NOMO-1 (cell line): ENCODE results near the gene RGS1.

Experiments used
- DNase-seq, 2 experiments: peaks; one replicate each; lab custom pipeline; 2025; ENCODE audit not compliant: unreplicated experiment in 2 of 2; lab: John Stamatoyannopoulos, UW

Gene RGS1

DNA sequence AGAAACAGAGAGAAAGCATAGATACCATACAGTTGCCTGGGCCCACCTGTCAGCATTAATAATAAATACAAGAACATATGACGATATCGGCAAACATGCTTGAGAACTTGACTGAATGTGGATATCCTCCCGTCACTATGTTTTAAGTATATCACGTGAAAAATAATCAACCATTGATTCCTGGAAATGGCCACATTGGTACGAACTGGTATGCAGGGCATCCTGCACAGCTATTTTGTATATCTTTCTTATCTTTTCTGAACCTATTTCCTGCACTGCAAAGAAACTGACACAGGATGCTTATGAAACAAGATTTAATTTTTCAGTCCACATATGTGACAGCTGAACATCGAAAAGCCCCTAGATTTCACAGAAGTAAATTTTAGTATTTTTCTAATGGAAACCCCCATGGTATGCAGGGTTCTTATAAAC is 22.8 kb upstream of the RGS1 start:
- DNase-seq = no peak

DNA sequence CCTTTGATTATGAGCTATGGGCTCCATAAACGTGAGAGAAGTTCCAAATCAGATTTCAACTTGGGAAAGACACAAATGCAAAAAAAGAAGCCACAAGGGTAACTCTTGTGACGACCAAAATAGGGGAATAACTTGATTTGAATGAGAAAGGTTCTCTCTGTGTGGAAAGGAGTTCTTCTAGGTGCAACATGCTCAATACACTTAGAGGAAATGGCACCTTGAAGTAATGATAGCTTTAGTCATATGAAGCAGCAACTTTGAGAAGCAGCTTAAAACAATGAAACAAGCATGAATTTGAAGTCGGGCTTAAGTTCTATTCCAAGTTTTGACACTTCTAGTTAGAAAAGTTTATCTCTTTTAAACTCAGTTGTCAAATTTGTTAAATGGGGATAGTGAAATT is 21.8 kb upstream of the RGS1 start:
- DNase-seq = no peak

DNA sequence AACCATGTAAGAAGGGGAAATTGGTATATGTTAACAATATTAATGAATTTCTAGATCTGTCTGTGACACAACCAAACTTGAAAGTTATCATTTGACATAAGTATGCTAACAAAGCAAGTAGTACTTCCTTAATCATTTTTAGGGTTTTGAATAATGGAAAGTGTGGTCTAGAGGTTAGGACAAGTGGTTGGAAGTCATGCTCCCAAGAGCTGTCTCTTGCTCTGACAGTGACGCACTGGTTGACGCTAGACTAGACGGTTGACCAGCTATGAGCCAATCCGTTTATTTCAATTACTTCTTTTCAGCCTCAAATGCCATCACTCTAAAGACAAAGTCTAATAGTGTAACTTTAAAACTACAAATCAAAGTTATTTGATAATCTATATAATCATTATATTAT is 20.7 kb upstream of the RGS1 start:
- peak in 1 of 2 experiments; percentile 27 for DNase-seq

DNA sequence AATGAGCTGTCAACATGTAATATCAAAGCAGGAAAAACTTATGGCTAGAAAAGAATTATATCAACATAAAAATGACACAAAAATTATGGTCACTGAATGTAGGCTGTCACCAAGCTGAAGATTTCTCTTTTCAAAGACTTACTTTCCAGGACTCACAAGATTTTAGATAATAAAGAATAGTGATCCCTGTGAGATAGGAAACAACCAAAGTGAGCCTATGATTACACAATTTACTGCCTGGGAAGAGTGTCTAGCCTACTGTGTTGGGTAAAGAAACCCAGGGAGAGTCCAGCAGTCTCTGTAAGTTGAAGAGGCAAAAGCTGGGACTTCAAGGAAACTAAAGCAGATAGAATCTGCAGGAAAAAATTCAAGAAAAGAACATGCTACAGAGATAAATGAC is 20.2 kb upstream of the RGS1 start:
- no peak for DNase-seq

DNA sequence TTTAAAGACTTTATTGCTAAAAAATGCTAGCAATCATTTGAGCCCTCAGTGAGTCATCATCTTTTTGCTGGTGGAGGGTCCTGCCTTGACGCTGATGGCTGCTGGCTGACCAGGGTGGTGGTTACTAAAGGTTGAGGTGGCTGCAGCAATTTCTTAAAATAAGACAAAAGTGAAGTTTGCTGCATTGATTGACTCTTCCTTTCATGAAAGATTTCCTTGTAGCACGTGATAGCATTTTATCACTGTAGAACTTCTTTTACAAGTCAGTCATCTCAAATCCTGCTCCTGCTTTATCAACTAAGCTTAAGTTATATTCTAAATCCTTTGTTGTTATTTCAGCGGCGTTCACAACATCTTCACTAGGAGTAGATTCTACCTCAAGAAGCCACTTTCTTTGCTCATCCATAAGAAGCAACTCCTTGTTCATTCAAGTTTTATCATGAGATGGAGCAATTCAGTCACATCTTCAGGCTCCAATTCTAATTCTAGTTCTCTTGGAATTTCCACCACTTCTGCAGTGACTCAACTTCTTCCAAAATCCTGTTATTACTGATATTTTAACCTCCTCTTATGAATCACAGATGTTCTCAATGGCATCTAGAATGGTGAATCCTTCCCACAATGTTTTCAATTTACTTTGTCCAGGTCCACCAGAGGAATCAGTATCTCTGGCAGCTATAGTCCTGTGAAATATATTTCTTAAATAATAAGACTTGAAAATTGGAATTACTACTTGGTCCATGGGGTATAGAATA is 17.6 kb upstream of the RGS1 start:
- DNase-seq = no peak

DNA sequence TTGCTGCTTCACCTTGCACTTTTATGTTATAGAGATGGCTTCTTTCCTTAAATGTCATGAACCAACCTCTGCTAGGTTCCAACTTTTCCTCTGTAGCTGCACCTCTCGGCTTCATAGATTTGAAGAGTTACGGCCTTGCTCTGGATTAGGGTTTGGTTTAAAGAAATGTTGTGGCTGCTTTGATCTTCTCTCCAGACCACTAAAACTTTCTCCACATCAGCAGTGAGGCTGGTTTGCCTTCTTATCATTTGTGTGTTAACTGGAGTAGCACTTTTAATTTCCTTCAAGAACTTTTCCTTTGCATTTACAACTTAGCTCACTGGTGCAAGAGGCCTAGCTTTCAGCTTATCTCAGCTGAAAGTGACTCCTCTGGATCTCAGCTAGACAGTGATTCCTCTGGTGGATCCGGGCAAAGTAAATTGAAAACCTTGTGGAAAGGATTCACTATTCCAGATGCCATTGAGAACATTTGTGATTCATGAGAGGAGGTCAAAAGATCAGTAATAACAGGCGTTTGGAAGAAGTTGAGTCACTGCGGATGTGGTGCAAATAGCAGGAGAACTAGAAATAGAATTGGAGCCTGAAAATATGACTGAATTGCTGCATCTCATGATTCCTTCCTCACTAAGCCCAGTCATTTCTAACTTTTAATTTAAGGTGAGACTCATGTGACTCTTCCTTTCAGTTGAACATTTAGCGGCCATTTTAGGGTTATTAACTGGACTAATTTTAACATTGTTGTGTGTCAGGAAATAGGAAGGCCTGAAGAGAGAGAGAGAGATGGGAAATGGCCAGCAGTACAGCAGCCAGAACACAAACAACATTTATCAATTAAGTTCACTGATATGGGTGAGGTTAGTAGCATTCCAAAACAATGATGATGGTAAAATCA is 16.2 kb upstream of the RGS1 start:
- DNase-seq = peak; percentile 61 to 71

DNA sequence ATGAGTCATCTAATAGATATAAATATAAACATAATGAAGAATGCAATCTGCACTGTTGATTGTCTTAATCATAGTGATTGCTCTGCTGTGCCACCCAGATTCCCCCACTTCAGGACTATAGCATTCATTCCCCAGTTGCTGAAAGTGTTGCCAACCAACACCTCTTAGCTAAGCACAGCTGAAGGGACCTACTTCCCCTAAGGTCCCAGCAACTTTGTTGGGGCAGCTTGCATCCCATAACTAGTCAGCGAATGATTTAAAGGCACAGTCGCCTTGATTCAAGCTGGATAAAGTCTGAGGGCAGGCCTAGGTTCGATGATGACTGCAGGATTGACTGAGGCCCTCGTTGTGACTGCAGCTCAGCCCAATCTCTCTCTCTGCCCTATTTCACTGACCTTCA is 14.3 kb upstream of the RGS1 start:
- peak in 1 of 2 experiments; percentile 9 for DNase-seq

DNA sequence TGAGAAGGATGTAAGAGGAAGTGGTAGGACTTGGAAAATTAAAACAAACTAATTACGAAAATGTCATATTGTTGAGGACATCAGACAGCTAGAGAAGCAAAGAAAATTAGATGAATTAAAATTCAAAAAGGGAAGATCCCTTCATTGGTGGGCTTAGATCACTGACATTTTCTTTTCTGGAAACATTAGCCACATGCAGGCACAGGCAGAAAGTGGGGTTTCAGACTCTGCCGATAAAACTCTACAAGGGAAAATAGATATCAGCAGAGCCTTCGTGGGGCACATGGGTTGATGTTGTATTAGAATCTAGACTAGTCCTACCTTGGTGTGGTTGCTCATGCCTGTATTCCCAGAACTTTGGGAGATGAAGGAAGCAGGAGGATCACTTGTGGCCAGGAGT is 12.4 kb upstream of the RGS1 start:
- DNase-seq = no peak

DNA sequence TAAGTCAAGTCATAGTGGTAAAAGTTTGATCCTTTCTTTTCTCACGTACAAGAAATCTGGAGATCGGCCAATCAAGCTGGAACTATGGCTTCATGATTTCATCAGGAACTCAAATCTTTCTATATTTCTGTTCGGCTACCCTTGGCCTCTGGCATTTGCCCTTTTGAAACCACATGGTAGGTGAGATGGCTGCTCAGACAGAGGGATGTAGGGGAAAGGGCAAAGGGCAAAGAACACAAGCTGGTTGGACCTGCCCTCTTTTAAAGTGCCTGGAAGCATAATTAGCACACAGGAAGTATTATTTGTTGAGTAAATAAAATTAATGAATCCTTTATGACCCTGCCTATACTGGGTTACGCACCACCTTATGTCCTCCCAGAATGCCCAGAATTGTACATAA is 11.5 kb upstream of the RGS1 start:
- no peak for DNase-seq

DNA sequence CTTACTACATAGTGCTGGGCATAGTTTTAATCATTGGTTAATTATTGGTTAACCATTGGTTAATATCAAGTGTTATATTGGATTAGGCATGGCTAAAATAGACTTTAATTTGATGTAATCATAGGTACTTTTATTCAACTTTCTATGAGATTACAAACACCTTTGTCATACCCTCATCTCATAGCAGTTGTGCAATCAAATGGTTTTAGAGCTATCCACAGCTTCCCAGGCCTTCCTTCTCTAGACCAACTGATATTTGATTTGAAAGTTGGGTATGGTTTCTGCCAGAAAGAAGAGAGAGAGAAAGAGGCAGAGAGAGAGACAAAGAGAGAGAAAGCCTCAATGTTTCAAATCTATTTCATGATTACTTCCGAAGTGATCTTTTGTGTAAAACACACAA is 9.6 kb upstream of the RGS1 start:
- peak in 1 of 2 experiments; percentile 5 for DNase-seq

DNA sequence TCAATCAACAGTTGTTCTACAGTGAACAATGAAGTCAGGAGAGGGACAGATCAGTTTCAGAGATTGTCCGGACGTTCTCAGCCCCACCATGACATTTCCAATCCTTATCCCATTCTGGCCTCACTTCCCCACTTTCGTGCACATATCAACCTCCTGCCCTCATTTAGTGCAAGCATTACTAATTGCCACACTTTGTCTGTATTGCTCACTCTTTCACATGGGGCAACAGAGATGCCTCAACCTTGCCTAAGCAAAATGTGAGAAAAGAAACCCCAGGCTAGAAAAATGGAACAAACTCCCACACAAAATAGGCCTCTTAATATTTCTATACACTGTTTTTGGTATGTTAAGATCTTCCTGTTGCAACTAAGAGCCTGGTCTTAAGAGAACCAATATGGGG is 8.9 kb upstream of the RGS1 start:
- no peak for DNase-seq

DNA sequence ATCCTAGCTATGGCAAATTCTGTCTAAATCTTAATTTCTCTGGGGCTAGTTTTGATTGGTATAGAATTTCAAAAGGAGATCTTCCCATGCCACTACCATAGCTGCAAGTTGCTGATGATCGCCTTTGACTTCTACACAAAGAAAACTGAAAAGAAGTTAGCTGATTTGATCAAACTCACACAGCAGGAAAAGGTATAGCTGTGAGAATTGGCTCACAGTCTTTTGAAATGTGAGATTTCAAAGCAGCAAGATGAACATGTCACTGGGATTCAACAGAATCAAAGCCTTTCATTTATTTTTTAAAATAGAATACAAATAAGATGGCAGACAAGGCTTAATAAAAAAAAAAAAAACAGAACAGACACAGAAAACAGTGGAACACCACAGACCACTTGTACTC is 7.5 kb upstream of the RGS1 start:
- no peak for DNase-seq

DNA sequence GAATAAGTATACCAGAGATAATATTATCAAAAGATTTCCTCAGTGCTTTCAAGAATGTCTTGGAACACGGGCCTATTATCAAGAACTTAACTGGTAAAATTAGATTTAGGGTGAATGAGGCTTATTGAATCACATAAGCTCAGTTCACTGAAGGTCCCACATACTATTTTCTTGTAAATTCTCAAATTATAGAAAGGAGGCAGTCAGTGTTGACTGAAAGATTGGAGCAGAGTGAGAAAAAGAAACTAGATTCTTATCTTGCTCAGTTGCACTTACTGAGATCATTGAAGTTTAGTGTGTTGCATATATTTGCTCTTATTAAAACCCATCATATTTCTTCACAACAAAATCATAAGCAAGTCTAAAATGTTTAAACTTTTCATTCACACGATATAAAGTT is 3.9 kb upstream of the RGS1 start:
- no peak for DNase-seq

DNA sequence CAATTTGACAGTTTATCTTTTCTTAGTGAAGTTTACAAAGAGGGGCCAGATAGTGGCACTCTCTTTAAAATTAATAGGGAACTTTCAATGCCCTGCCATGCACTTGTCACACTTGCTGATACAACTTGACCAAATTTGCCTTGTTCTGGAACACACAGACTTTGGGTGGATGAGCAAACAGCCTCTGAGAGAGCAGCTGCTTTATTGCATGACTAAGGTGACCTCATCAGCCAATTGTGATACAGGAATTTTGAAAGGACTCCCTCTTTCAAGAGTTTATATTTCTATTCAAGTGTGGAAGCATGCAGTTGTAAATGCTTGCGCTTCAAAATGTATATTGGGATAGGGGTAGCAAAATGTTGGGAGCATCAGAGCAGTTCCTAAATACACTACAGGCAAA is 2.1 kb upstream of the RGS1 start:
- no peak for DNase-seq

DNA sequence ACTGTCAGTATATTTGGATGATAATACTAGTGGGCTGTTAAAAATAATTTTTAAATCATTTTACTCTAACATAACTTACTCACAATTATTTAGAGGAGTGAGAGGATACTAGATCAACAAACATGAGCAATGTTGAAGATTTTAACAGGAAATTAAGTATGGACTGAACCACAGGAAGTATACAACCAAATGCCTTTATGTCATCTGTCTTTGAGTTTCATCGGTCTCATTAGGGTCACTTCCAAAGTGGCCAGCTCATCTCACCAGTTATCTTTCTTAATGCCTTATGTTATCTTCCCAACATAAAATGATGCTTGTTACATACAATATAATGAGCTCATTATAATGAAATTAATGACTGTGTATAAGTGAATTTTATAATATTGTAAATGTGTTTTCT is 1.5 kb upstream of the RGS1 start:
- DNase-seq = no peak

DNA sequence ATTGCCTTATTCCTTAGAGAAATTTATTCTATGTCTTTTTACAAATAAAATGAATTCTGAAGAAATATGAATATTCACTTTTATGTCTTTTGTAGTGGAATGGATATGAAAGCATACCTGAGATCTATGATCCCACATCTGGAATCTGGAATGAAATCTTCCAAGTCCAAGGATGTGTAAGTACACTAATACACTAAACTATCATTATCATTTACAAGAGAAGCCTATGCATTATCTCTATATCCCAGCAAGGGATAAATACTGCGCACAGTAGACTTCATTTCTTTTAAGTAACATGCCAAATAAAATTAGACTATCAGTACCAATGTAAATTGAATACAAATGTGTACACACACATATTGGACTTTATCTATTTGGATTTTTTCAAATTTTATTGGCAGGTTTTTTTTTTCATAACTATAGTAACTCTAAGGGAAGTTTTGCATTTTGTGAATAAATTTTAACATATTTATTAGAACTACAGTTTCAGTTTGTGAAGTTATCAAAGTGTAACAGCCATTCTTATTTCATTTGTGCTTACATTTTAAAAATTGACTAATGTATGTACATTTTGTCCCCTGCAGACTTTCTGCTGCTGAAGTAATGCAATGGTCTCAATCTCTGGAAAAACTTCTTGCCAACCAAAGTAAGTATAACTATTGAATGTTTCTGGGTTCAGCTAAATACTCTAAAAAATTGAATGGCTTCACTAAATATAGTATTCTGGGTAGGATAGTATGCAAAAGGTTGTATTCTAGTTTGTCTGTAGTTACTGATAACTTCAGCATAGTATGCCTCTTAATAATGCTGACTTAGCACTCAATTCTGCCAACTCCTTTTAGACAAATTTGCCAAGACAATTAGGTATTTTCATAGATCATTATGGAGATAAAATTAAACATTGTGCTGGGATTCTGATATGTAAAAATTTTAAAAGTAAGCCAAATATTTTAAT is 894 bp downstream of the RGS1 start:
- no peak for DNase-seq

DNA sequence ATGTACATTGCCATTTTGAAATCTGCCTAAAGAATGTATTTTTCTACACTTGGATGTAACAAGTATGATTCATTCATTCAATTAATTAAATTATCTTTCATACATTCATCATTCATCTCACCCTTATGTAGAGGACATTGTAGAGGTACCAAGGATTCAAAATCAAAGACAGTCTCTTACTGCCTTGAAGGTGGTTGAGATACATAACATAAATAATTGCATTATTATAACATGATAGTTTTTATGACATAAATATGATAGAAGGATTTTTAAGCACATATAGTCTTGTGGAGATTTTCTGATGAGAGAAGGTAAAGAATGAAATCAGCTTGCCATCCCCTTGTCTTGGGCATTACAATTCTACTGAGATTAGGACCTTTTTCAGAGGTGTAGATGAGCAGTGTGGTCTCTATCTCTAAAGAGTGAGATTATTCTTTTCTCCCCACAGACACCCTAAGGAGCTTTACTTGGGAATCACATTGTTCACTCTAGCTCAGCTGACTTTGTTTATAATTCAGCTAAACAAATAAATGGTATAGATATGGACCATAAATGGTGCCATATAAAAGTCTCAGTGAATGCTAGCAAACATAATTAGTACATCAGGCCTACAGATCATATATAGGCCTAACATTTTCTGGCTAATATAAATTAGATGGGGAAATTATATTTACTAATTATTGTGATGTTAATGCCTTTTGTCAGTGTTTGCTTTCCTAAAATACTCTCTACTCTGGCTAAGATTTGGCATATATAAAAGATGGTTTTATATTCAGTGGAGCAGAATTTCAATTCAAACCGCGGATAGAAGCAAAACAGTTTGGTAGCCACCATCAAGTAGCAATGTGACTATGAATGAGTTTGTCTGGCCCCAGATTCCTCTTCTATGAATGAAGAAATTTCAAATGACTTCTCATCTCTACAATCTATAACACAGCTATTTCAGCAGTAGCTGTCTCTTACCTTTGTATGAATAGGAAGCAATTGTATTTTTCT is 1.9 kb downstream of the RGS1 start:
- no peak for DNase-seq

DNA sequence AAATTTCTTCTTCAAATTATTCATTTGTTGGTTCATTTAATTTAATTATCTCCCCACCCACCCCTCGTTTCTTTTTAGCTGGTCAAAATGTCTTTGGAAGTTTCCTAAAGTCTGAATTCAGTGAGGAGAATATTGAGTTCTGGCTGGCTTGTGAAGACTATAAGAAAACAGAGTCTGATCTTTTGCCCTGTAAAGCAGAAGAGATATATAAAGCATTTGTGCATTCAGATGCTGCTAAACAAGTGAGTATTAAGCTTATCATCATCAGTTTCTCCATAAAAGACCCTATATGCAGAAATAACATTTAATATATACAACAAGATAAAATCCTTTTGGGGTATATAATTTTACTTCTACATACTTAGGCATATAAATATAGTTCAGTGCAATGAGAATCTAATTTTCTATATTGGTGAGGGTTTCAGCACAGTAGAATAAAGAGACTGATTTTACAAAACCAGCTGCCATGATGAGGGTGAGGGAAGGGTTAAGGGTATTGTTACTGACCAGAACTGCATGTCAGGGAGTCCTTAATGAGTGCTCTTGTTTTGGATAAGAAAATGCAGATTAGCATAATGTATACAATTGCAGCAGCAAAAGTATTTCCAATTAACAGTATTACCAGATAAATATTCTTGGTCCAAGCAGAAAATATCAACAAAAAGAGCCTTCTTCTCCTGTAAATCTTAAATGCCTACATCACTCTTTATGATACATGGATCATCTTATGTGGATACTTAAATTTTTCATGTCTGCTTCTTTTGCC is 2.8 kb downstream of the RGS1 start:
- DNase-seq = no peak
